Endothelial cell of umbilical vein (primary cell): ENCODE measurements around the gene LPIN2. TPM values are rescaled to one million over a fixed set of nuclear protein-coding genes. Genes with fewer than 3 reads are reported as not detected.

Experiments
- BruUV-seq: library from RNA; stranded (reverse); fragments of 400-500 nt; replicated peaks from 2 replicates; lab custom pipeline; 2021; lab: Mats Ljungman, UMichigan
- CTCF ChIA-PET: fragments of 300-600, 350-600 bp; sonication (Branson Sonifier 250); formaldehyde crosslinking; loops from one replicate; lab custom pipeline; 2021; ENCODE audit warnings: antibody characterized with exemption, inconsistent platforms; lab: Charles Lee
- POLR2A ChIA-PET: fragments of 300-600, 350-600 bp; sonication (Branson Sonifier 250); formaldehyde crosslinking; loops from one replicate; lab custom pipeline; 2021; ENCODE audit warnings: antibody characterized with exemption, inconsistent platforms; lab: Charles Lee
- DNase-seq: peaks from one replicate; pipeline ENCODE4 v3.0.0-alpha.2; 2011; ENCODE audit warnings: low read depth, low spot score
- FAIRE-seq: peaks from 2 replicates; lab custom pipeline; 2011; peaks lifted over from hg19 to GRCh38; lab: Jason Lieb, UNC
- H2AFZ ChIP-seq: 2 replicates; pipeline ENCODE4 v1.6.0; 2012; ENCODE audit warnings: low read depth, low read length, control low read depth, inconsistent platforms
- H3K27ac ChIP-seq: 2 replicates; pipeline ENCODE4 v1.5.1; 2011; ENCODE audit warnings: low read depth, mild to moderate bottlenecking, control low read depth, low read length, moderate library complexity; ENCODE audit not compliant: insufficient read depth
- H3K27me3 ChIP-seq, 2 experiments: 2 replicates each; pipeline versions ENCODE4 v1.6.0 to v1.6.1; 2011; ENCODE audit warnings: low read length in 2 of 2, mixed read lengths in 1 of 2; ENCODE audit not compliant: control insufficient read depth in 2 of 2, insufficient read depth in 2 of 2
- H3K36me3 ChIP-seq, 2 experiments: 2 replicates in 1 of 2; 3 replicates in 1 of 2; pipeline ENCODE4 v1.5.1; 2011; ENCODE audit warnings: low read length in 2 of 2, mild to moderate bottlenecking in 1 of 2, moderate library complexity in 1 of 2; ENCODE audit not compliant: control insufficient read depth in 2 of 2, insufficient read depth in 2 of 2; ENCODE audit errors: extremely low read depth in 1 of 2
- H3K4me1 ChIP-seq: 3 replicates; pipeline ENCODE4 v1.5.1; 2011; ENCODE audit warnings: mild to moderate bottlenecking, low read length; ENCODE audit not compliant: control insufficient read depth, insufficient read depth; ENCODE audit errors: extremely low read depth
- H3K4me2 ChIP-seq: 2 replicates; pipeline ENCODE4 v1.6.1; 2011; ENCODE audit warnings: low read length, control low read depth, mixed read lengths; ENCODE audit not compliant: insufficient read depth
- H3K4me3 ChIP-seq, 3 experiments: fragments of 200-600 bp in 1 of 3; sonication (generic), shearing (Covaris generic) in 1 of 3; replicated peaks in 1 of 3; 2 replicates each; pipeline ENCODE4 v1.5.1; 2011 to 2016; ENCODE audit warnings: control low read depth in 3 of 3, low read length in 3 of 3, mild to moderate bottlenecking in 2 of 3, inconsistent platforms in 1 of 3, low read depth in 1 of 3, moderate library complexity in 1 of 3; ENCODE audit not compliant: insufficient read depth in 1 of 3
- H3K79me2 ChIP-seq: 2 replicates; pipeline ENCODE4 v1.6.0; 2012; ENCODE audit warnings: low read length, inconsistent platforms; ENCODE audit not compliant: control insufficient read depth, insufficient read depth
- H3K9ac ChIP-seq: replicated peaks from 2 replicates; pipeline ENCODE3; 2011; ENCODE audit warnings: low read length, control low read depth; ENCODE audit not compliant: insufficient read depth; ENCODE audit errors: extremely low read depth
- H3K9me1 ChIP-seq: replicated peaks from 3 replicates; pipeline ENCODE4 v1.6.0; 2011; ENCODE audit warnings: mild to moderate bottlenecking, low read length; ENCODE audit not compliant: control insufficient read depth, insufficient read depth; ENCODE audit errors: extremely low read depth
- H3K9me3 ChIP-seq: replicated peaks from 2 replicates; pipeline ENCODE4 v1.5.1; 2012; ENCODE audit warnings: low read length, inconsistent platforms; ENCODE audit not compliant: control insufficient read depth, insufficient read depth
- H4K20me1 ChIP-seq: replicated peaks from 2 replicates; pipeline ENCODE3; 2011; ENCODE audit warnings: mild to moderate bottlenecking, low read length; ENCODE audit not compliant: control insufficient read depth, insufficient read depth; ENCODE audit errors: extremely low read depth
- CTCF ChIP-seq, 2 donors: IDR thresholded peaks; 1 replicate in 1 of 2; 2 replicates in 1 of 2; pipeline ENCODE4 v1.5.1; 2011; ENCODE audit warnings: low read length in 2 of 2, mild to moderate bottlenecking in 2 of 2, moderate library complexity in 2 of 2, control low read depth in 1 of 2, inconsistent platforms in 1 of 2, low read depth in 1 of 2; ENCODE audit not compliant: insufficient read depth in 1 of 2; ENCODE audit errors: extremely low read depth in 1 of 2
- EZH2 ChIP-seq: IDR thresholded peaks from 2 replicates; pipeline ENCODE4 v1.6.1; 2012; ENCODE audit warnings: borderline replicate concordance, low read depth, mild to moderate bottlenecking, moderate library complexity, low read length, inconsistent platforms; ENCODE audit not compliant: severe bottlenecking
- FOS ChIP-seq: IDR thresholded peaks from 2 replicates; pipeline ENCODE4 v1.6.1; 2011; ENCODE audit warnings: mild to moderate bottlenecking, low read length, moderate library complexity, borderline replicate concordance; ENCODE audit not compliant: insufficient read depth
- GATA2 ChIP-seq: IDR thresholded peaks from 2 replicates; pipeline ENCODE4 v1.7.0; 2011; ENCODE audit warnings: low read depth, mild to moderate bottlenecking, moderate library complexity, mixed read lengths, low read length; ENCODE audit not compliant: insufficient read length, insufficient read depth
- JUN ChIP-seq: IDR thresholded peaks from 2 replicates; pipeline ENCODE4 v1.6.1; 2011; ENCODE audit warnings: borderline replicate concordance, low read depth; ENCODE audit not compliant: insufficient read length, insufficient read depth
- MAX ChIP-seq: IDR thresholded peaks from 2 replicates; pipeline ENCODE4 v1.6.1; 2011; ENCODE audit not compliant: insufficient read depth, insufficient read length
- MYC ChIP-seq: IDR thresholded peaks from one replicate; pipeline ENCODE4 v1.6.1; 2011; ENCODE audit warnings: mild to moderate bottlenecking, low read depth, low read length
- POLR2A ChIP-seq: IDR thresholded peaks from 2 replicates; pipeline ENCODE4 v1.6.1; 2012; ENCODE audit warnings: low read depth, mild to moderate bottlenecking, control low read depth, low read length
- POLR2AphosphoS5 ChIP-seq: IDR thresholded peaks from 2 replicates; pipeline ENCODE4 v1.6.1; 2012; ENCODE audit warnings: low read depth, mild to moderate bottlenecking, control low read depth, low read length, moderate library complexity; ENCODE audit not compliant: insufficient read depth
- dilution Hi-C: fragments of 300-500 bp; cut with MboI; formaldehyde crosslinking; loops from one replicate; pipeline ENCODE4 v1.15.0; 2019; ENCODE audit warnings: low sequenced_read_pairs; ENCODE audit not compliant: extremely low pct_ligation_motif_present
- intact Hi-C: fragments of 100-400 bp; cut with micrococcal nuclease; formaldehyde crosslinking; loops from one replicate; pipeline ENCODE4 v1.10.0; 2022
- polyA plus RNA-seq, 4 experiments: library from polyadenylated mRNA; depleted of rRNA in 3 of 4; stranded (reverse) in 3 of 4; unstranded in 1 of 4; fragments of >200 nt; gene quantifications; 2 replicates each; pipeline versions ENCODE4 v1.2.1 to v1.2.3, GENCODE V29; 2011 to 2012; ENCODE audit warnings: missing spikeins in 1 of 4
- total RNA-seq: library from RNA; stranded (reverse); gene quantifications from 2 replicates; pipeline ENCODE4 v1.2.3, GENCODE V29; 2021

Gene LPIN2
- total and polyA plus RNA-seq, 2 donors (not counting 3 experiments of a cell fraction or from before 2014, with no cell fraction given): 14.7 to 24.4 TPM

- Histone ChIP-seq H3K9ac (no peak overlapping the region), H3K9me1 (no peaks in the 10 kb centered on the region), H4K20me1 (no peaks in the 10 kb centered on the region), H3K36me3 (no peaks in the 10 kb centered on the region), H3K4me3 (no peak overlapping the region), H3K27me3 (no peaks in the 10 kb centered on the region), H3K4me1 (peaks cover 8% of the 10 kb centered on the region), H2AFZ (no peak overlapping the region), H3K9me3 (no peaks in the 10 kb centered on the region), H3K27ac (no peak overlapping the region), H3K79me2 (no peaks in the 10 kb centered on the region), H3K4me2 (no peak overlapping the region)
- ChIA-PET CTCF (no interaction called here), POLR2A (no interaction called here)
- no peak for TF ChIP-seq JUN
- no peak for TF ChIP-seq MYC
- TF ChIP-seq POLR2A: no peak
- TF ChIP-seq POLR2AphosphoS5: no peak
- TF ChIP-seq EZH2: no peak
- TF ChIP-seq MAX: no peak
- no peak for TF ChIP-seq GATA2
- no peak for TF ChIP-seq CTCF (IDR thresholded peaks at IDR 0.05; ENCODE audit: extremely low read depth in 1 of 2, insufficient read depth in 1 of 2, low read depth in 1 of 2, low read length in 2 of 2)
- TF ChIP-seq FOS: no peak
- no TSS peak for BruUV-seq
- dilution Hi-C loops (no loop called here), intact Hi-C loops (no loop called here)
- DNase-seq (no peak), FAIRE-seq (no peak)
Measured at GRCh38 chr18:3036108-3036507, 23.2 kb upstream of the LPIN2 start.
